NCI-H2227 (cell line): Measurements from ENCODE around the gene HSPG2.
"Not testable (repeated sequence)": the region's sequence is repeated elsewhere in the genome, so short reads cannot be mapped to it uniquely, and the experiment has no call there.

Experiments used
- DNase-seq: peaks from one replicate; lab custom pipeline; 2025; ENCODE audit not compliant: unreplicated experiment; lab: John Stamatoyannopoulos, UW

Gene HSPG2

DNA sequence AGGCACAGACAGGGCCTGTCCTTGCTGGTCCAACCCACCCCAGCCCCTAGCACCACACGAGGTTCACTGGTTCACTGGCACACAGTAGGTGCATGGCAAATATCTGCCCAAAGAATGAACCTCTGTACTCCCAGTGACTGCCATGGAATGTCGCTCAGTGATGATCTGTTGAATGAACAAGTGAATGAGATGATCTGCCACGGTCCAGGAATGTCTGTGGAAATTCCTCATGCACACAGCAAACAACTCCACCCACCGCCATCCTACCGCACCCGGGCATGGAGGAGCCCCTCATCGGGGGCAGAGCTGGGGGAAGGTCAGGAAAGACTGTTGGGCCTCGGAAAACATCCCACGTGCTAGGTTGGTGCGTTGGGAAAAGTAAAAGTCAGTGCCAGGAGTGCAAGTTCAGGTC lies 1.7 kb downstream of the HSPG2 start:
- no peak for DNase-seq

DNA sequence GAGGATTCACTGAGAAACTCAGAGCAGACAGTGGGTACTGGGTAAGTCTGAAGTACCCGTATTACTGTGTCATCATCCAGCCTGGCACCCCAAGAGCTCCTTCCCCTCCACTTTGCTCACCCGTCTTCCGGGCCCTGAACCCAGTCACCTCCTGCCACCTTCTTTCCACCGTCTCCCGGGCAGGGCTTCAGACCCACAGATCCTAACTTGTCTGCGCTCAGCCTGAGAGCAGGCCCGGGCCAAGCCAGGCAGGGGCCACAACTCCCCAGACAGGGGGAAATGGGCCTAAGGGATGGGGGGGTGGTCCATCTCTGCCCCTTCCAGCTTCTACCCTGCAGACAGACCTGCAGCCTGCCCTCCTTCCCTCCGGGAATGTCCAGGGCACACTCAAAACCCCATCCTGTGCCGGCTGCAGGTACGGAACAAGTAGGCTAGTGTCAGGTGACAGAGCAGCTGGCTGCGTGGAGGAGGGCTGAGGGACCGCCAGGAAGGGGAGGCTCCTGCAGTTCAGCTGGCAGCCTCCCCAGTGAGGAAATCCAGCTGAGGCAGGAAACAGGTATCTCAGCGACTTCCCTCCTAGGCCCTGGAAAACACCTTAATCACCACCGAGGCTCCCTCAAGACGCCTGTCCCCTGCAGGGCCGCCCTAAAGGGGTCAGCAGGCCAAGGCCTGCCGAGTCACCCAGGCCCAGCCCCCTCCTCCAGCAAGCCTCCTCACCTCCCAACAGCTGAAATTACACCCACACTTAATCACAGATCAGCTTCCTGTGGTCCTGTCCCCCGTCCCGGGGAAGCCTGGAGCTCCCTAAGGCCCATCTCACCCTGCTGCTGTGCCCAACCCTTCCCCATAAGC lies 3.5 kb downstream of the HSPG2 start:
- no peak for DNase-seq

DNA sequence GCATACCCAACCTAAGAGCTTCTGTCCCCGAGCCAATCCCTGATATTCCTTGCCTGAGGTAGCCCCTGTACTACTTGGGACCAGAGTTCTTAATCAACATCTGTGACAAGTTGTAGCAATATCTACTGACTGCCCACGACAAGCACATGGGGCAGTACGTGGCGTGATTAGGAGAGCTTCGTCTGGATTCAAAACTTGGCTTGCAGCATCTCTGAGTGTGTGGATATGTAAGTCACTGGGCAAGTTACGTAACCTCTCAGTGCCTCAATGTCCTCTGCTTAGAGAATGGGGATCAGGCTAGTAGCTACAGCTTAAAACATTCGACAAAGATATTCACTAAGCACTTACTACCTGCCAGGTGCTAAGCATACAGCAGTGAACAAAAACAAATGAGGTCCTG lies 5.0 kb downstream of the HSPG2 start:
- DNase-seq: no peak

DNA sequence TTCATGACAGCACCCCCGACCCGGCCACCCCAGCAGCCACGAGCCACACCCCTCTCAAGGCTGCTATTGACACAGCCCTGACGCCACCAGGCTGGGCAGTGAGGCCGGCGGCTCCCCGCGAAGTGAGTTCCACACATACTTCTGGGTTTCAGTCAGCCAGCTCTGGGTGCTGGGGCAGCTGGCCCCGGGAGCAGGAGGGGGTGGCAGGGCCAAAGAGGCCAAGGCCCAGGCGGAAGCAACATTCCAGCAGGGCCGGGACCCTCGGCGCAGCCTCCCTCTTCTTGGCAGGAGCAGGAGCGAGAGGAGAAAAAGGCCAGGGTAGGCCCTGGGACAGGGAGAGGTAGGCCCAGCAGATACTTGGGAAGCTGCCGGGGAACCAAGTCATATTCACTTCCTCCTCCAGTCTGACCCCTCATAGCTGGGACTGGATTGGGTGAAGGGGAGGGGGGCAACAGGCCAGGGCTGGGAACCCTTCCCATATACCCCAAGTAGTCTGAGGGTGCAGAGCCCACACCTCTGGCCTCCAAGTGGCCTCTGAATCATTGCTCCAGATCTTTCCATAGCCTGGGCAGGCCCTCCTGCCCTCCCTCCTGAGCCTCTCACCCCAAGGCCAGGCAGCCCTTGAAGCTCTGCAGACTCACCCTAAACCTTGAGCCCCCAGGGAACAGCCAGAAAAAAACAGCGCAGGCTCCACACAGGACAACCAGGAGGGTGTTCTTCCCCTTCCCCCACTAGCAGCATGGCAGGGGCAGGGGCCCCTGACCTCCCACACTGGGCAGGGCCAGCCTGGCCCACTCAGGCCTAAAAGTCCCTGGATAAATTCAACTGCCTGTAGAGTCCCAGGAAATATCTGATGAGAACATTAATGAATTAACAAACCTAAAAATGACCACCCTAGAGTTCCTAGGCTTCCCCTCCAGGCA lies 5.7 kb downstream of the HSPG2 start:
- DNase-seq: no peak

DNA sequence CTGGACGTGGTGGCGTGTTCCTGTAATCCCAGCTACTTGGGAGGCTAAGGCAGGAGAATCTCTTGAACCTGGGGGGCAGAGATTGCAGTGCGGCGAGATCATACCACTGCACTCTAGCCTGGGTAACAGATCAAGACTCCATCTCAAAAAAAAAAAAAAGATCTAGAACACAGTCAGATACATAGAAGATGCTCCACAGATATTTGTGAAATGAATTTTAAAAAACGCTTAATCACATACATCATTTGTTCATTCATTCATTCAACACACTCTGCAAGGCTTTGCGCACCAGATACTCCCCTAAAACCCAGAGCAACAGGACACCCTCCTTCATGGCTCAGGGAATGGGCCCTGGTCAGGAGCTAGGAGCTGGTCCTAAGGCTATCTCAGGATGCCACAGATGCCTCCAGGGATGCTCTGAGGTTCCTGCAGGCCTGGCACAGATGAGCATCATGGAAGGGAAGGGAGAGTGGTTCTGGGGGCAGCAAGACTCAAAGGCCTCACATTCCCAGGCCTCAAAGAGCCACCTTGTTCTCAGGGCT lies 6.4 kb downstream of the HSPG2 start:
- DNase-seq: no peak

DNA sequence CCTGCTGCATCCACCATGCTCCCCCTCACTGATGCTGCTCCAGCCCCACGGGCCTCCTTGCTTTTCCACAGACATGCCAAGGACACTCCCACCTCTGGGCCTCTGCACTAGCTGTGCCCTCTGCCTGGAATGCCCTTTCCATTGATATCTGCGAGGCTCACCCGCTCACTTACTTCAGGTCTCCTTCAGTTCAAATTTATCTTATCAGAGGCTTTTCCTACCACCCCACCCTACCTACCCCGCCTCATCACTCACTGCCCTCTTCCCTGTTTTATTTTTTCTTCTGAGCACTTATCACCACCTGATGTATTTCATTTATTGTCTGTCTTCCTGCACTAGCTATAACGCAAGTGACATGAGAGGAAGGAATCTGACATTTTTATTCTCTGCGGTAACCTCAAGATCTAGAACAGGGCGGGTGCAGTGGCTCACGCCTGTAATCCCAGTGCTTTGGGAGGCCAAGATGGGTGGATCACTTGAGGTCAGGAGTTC lies 7.0 kb downstream of the HSPG2 start:
- no peak for DNase-seq

DNA sequence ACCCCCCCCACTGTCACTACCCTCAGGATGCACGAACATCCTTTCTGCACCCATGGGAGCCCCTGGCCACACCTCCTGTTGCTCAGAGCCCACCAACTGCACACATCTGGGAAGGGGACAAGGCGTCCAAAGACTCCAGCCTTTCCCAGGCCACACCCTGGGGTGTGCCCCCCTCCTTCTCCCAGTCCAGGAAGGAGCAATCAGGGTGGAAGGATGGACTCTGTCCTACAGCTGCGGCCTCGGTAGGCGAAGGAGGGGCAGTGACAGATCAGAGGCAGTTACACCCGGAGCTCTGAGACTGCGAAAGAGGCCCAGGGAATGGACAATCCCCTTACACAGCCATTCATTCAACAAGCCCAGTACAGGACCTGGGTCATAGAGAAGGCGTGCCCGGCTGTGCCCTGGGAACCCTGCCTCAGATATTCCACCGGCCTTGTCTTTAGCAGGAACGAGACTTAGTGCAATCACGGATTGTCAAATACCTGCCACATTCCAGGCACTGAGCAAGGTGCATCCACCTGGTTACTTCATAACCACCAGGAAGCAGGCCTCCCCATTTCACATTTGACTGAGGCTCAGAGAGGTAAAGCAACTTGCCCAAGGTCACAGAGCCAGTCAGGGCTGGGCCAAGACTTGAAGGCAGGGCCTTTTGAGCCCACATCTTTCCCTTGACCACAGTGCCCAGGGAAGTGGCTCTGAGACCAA lies 9.4 kb downstream of the HSPG2 start:
- no peak for DNase-seq

DNA sequence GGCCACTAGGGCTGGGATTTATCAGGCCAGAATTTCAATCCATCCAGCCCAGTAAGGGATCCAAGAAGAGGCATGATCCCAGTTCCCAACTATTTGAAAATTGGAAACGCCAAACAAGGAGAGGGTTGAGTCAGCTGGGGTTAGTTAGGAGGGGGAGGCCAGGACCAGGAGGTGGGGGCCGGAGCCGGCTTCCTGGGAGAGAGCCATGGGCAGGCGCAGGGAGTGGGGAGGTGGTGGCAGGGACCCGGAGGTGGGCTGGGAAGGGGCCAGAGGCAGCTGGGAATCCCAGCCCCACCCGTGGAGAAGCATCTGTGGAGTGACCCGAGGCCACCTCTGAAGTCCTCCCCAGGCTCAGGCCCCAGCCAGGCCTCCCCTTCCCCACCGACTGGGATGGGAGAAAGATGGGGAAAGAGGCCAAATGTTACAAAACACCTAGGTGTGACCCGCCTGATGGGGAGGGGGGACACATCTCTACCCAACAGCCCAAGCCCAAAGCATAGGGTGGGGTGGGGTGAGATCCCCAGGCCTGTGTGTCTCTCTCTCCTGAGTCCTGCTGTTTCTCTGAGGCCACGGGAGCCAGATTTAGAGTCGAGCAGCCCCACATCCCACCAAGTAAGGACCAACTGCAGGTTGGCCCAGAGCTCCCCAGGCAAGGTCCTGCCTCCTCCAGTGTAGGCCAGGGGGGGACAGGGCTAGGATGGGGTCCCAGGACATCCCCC lies 10.1 kb downstream of the HSPG2 start:
- no peak for DNase-seq

DNA sequence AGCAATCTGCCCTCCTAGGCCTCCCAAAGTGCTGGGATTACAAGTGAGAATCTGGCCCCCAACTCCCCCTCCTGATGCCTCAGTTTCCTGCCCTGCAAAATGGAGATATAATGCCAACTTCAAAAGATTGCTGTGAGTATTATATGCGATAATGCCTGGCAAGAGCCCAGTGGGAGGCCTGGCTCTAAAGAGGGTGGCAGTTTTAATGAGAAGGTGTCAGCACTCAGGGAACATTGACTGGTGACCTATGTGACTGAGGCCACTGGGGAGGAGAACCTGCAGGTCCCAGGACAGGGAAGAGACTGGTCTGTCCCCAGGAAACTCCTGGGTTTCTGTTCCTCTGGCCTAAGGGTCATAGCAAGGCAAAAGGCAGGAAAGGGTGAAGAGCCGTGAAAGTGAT lies 11.0 kb downstream of the HSPG2 start:
- DNase-seq: no peak

DNA sequence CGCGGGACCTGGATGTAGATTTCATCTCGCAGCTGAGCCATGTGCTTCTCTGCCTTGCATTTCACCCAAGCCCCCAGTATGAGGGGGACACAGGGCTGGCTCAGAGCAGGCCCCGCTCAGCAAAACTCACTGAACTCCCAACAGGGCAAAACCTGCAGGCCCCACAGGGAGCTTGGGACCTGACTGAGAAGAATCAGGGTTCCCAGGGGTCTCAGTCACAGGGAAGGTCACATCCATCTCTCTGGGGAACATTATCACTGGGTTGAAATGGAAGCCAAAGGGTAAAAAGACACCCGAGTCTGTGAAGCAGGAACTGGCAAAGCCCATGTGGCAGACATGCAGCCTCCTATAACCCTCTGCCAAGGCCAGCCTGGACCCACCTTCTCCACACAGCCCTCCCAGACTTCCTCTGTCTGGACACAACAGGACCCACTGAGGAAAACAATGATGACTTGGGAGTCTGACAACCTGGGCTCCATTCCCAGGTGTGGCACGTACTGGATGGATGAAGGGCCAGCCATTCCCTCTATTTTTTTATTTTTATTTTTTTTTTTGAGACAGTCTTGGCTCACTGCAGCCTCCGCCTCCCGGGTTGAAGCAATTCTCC lies 11.7 kb downstream of the HSPG2 start:
- no peak for DNase-seq

DNA sequence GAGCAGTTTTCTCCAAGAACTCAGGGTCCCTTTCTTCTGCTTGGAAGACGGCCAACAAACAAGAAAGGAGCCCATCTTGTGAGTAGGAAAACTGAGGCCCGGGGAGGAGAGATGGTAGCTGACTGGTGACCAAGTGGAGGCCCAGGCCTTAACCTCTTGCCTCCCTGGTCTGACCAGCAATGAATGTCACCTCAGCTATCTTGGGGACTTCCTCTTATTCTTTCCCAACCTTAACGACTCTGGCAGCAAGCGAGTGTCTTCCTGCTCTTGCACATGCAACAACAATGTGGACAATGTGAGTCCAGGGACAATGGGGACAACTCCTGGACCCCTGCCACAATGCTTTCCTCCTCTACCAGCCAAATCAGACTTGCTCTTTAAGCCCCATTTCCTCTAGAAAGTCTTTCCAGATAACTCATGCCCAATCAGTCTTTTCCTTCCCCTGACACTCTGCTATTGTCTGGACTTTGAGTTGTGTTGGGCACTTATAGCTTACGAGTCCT lies 12.6 kb downstream of the HSPG2 start:
- no peak for DNase-seq

DNA sequence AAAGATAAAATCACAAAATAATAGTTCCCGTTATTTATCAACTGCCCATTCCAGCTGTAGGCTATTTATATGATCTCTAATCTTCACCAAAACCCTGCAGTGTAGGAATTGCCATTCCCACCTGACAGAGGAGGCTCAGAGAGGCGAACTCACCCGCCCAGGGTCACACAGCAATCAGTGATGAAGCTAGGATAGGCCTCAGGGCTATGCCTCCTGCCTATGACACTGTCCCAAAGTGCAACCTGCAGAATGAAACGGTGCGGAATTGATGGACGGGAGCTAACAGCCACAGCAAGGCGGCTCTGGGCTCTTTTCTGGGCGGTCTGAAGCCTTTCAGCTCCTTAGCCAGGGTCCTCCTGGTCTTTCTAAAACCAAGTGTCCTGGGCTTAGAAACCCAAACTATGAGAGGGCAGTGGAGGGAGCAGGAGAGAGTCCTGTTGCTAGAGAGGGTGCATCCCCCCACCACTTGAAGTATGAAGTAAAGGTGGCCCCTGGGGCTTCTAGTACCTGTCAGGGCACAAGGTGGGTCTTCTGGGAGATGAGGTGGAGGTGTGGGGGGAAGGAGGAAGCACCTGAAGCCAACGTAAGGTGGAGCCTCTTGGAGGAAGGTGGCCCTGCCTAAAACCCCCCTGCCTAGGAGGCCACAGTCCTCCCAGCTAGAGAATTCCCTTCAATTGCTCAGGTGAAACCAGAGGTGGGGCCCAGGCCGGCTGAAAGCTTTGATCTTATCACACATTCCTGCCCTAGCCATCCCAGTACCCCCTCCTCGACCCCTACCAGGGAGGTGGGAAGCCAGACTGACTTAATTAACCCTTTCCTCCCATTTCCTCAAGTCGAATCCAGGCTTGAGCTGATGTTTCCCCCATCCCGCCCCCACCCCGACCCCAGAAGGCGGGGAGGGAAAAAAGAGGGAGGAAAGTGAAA lies 14.8 kb downstream of the HSPG2 start:
- no peak for DNase-seq

DNA sequence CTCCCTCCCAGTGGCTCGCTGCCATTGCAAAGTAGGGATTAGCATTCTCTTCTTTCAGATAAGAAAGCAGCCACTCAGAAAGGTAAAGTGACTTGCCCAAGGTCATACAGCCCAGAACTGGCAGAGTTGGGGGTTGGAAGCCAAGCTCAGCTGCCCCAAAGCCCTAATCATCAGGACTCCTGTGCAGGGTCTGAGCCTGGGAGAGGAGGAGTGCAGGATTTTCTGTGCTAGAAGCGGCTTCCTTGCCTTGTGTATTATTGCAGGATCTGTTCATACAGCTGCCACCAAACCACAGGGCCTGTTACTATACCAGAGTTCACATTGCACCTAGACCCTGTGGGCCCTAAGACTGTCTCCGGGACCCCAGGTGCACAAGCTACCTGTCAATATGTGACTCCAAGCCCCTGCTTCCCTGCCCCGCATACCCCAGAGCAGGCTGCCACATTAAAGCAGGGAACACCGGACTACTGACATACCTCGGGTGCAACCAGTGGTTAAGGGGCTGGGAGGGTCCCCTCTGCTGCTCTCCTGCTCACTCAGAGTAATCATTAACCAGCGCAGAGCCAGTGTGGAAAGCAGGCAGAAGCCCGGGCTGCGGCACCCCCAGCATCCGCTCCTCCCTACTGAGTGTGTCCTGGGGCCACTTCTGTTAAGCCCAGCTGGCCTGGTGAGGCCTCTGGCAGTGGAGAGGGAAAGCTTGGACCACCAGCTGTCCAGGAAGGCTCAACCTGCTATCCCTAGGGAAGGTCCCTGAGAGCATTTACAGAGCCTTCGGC lies 15.8 kb downstream of the HSPG2 start:
- no peak for DNase-seq

DNA sequence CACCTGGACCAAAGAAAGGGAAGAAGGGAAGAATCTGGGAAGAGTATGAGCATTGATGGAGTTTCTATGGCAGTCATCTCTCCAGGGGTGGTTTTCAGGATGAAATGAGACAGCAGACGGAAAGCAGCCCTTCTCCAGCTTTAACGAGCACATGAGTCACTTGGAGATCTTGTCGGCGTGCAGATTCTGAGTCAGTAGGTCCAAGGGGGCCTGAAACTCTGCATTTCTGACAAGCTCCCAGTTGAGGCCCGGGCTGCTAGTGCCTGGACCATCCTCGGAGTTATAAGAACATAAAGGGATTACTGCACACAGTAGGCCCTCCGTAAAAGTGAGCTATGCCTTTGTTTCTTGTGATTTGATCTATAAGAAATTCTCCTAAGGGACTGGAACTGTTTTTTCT lies 17.6 kb downstream of the HSPG2 start:
- no peak for DNase-seq

DNA sequence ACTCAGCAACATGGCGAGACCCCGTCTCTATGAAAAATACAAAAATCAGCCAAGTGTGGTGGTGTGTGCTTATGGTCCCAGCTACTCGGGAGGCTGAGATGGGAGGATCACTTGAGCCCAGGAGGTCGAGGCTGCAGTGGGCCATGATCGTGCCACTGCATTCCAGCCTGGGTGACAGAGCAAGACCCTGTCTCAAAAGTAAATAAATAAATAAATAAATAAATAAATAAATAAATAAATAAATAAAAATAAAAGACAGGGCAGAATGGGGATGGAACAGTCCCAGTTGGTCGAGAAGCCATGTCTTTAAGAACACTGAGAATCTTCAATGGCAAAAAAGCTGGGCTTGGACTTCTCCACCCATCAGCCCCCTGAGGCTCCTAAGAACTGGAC lies 19.9 kb downstream of the HSPG2 start:
- DNase-seq: not testable (repeated sequence)

DNA sequence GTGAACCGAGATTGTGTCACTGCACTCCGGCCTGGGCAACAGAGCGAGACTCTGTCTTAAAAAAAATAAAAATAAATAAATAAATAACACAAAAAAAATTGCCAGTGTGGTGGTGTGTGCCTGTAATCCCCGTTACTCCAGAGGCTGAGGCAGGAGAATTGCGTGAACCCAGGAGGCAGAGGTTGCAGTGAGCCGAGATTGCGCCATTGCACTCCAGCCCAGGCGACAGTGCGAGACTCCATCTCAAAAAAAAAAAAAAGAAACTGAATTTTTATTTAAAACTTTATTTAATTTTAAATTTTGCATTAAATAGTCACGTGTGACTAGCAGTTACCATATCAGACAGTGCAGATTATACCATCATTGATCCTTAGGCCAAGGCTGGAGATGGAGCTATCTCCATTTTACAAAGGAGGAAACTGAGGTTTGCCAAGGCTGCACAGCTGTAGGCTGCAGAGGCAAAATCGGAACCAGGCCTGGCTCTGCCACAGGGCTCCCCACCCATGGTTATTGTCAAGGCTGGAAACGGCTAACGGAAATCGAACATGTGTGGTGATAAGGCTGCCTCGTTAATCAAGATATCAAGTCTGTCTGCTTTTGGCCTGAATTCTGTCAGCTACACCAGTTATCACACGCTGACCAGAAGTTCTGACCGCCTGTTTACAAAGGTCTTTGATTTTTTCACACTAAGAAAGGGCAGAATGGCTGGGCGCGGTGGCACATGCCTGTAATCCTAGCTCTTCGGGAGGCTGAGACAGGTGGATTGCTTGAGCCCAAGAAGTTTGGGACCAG lies 20.5 kb downstream of the HSPG2 start:
- DNase-seq: no peak
